Hepatocyte (in vitro differentiated cells): ENCODE data around the gene OCA2. TPM values are rescaled to one million over a fixed set of nuclear protein-coding genes. Genes with fewer than 3 reads are reported as not detected.

Source experiments
- DNase-seq: peaks from one replicate; pipeline ENCODE4 v3.0.0-alpha.2; 2016; ENCODE audit warnings: low spot score
- H2AFZ ChIP-seq: fragments of 200-600 bp; sonication (generic); 2 replicates; pipeline ENCODE4 v1.6.0; 2016; ENCODE audit warnings: antibody characterized with exemption, mild to moderate bottlenecking
- H3K27ac ChIP-seq: fragments of 200-600 bp; sonication (generic); 2 replicates; pipeline ENCODE4 v1.5.1; 2016; ENCODE audit warnings: mild to moderate bottlenecking
- H3K27me3 ChIP-seq: fragments of 200-600 bp; sonication (generic); 2 replicates; pipeline ENCODE4 v1.6.1; 2016
- H3K36me3 ChIP-seq: fragments of 200-600 bp; sonication (generic); replicated peaks from 2 replicates; pipeline ENCODE4 v1.5.1; 2016; ENCODE audit warnings: low read depth; ENCODE audit not compliant: insufficient read depth
- H3K4me1 ChIP-seq: fragments of 200-600 bp; sonication (generic); 2 replicates; pipeline ENCODE4 v1.5.1; 2016; ENCODE audit warnings: mild to moderate bottlenecking, moderate library complexity; ENCODE audit not compliant: insufficient read depth
- H3K4me2 ChIP-seq: fragments of 200-600 bp; sonication (generic); 2 replicates; pipeline ENCODE4 v1.6.0; 2016
- H3K4me3 ChIP-seq: fragments of 200-600 bp; sonication (generic); 2 replicates; pipeline ENCODE4 v1.5.1; 2016; ENCODE audit warnings: mild to moderate bottlenecking
- H3K79me2 ChIP-seq: fragments of 200-600 bp; sonication (generic); 2 replicates; pipeline ENCODE4 v1.6.0; 2017; ENCODE audit warnings: mild to moderate bottlenecking
- H3K9me2 ChIP-seq: fragments of 200-600 bp; sonication (generic); replicated peaks from 2 replicates; pipeline ENCODE4 v1.6.0; 2017; ENCODE audit warnings: mild to moderate bottlenecking; ENCODE audit not compliant: insufficient read depth
- H3K9me3 ChIP-seq: fragments of 200-600 bp; sonication (generic); 2 replicates; pipeline ENCODE4 v1.5.1; 2016; ENCODE audit warnings: low read depth, mild to moderate bottlenecking
- H4K20me1 ChIP-seq: fragments of 200-600 bp; sonication (generic); 2 replicates; pipeline ENCODE4 v1.6.0; 2016; ENCODE audit warnings: mild to moderate bottlenecking; ENCODE audit not compliant: insufficient read depth, poor library complexity, severe bottlenecking
- EZH2 ChIP-seq: fragments of 200-600 bp; sonication (generic); IDR thresholded peaks from 2 replicates; pipeline ENCODE4 v1.6.1; 2016; ENCODE audit warnings: antibody characterized with exemption, mild to moderate bottlenecking, borderline replicate concordance
- EZH2phosphoT487 ChIP-seq: fragments of 200-600 bp; sonication (generic); IDR thresholded peaks from one replicate; pipeline ENCODE4 v1.6.1; 2018; ENCODE audit warnings: antibody characterized with exemption, mild to moderate bottlenecking, low read depth, moderate library complexity; ENCODE audit not compliant: unreplicated experiment, severe bottlenecking
- WGBS: methylation state at CpG from one replicate; pipeline ENCODE4 v1.1.6; 2016; ENCODE audit warnings: low lambda C conversion rate; ENCODE audit errors: missing lambda C conversion rate; 5-methylcytosine and 5-hydroxymethylcytosine counted together
- polyA plus RNA-seq: library from polyadenylated mRNA; unstranded; fragments of >200 nt; fragmentation: Nextera tagmentation; extraction: Ambion mirVana; gene quantifications from 2 replicates; pipeline ENCODE4 v1.2.1, GENCODE V29; 2016
- total RNA-seq: library from RNA; depleted of rRNA; stranded (reverse); fragments of >200 nt; gene quantifications from 2 replicates; pipeline ENCODE4 v1.2.3, GENCODE V29; 2014
- TF ChIP-seq, protein P1 (sequence below): fragments of 200-600 bp; sonication (generic); IDR thresholded peaks from 2 replicates; pipeline ENCODE4 v1.5.1; 2016; ENCODE audit warnings: antibody characterized with exemption, mild to moderate bottlenecking; ENCODE audit not compliant: poor library complexity

The OCA2 gene
- total and polyA plus RNA-seq, 2 experiments from 2014 or later = 25.1 to 27.7 TPM

DNA sequence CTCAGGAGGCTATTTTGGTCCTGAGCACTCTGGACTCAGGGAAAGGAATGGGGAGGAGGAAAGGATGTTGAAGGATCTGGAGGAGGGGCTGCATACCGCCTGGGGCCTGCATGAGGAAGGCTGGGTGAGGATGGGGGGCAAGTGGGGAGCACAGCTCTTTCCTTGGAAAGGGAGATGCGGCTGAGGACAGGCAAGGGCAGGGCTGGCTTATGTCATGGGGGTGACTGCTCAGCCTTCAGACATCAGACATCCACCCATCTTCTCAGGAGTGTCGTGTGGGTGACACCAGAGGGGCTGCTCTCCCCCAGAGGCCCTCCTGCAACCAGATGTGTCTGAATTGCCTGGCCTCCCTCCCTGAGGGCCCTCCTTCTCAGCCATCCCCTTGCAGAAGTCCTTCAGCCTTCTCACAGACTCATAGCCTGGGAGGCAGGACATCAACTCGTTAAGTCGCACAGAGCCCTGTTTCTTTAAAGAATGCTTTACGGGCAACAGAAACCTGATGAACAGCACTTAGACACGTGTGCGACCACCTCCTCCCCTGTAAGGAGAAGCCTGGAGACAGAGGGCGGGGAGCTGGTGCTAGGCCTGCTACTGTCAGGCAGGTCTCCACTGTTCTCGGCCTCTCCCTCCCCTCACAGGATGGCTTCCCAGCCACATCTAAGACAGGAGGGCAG is 252.3 kb downstream of the OCA2 start:
- no peak for TF ChIP-seq EZH2
- TF ChIP-seq EZH2phosphoT487 = no peak
- TF ChIP-seq, protein P1, sequence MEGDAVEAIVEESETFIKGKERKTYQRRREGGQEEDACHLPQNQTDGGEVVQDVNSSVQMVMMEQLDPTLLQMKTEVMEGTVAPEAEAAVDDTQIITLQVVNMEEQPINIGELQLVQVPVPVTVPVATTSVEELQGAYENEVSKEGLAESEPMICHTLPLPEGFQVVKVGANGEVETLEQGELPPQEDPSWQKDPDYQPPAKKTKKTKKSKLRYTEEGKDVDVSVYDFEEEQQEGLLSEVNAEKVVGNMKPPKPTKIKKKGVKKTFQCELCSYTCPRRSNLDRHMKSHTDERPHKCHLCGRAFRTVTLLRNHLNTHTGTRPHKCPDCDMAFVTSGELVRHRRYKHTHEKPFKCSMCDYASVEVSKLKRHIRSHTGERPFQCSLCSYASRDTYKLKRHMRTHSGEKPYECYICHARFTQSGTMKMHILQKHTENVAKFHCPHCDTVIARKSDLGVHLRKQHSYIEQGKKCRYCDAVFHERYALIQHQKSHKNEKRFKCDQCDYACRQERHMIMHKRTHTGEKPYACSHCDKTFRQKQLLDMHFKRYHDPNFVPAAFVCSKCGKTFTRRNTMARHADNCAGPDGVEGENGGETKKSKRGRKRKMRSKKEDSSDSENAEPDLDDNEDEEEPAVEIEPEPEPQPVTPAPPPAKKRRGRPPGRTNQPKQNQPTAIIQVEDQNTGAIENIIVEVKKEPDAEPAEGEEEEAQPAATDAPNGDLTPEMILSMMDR = no peak
- H4K20me1 ChIP-seq = no peaks in the 10 kb centered on the region
- no peak overlapping the region for H3K4me2 ChIP-seq
- no peak overlapping the region for H3K4me3 ChIP-seq
- no peak overlapping the region for H3K27ac ChIP-seq
- 69% methylated on average over 10 of the region's 10 CpGs for WGBS
- no peaks in the 10 kb centered on the region for H3K27me3 ChIP-seq
- H3K36me3 ChIP-seq = no peaks in the 10 kb centered on the region
- H3K9me3 ChIP-seq = no peaks in the 10 kb centered on the region
- no peaks in the 10 kb centered on the region for H3K9me2 ChIP-seq
- no peak overlapping the region for H2AFZ ChIP-seq
- H3K4me1 ChIP-seq = no peaks in the 10 kb centered on the region
- H3K79me2 ChIP-seq = no peaks in the 10 kb centered on the region
- no peak for DNase-seq

- Histone ChIP-seq H3K27me3 (no peaks in the 10 kb centered on the region), H2AFZ (no peak overlapping the region), H3K4me1 (no peaks in the 10 kb centered on the region), H3K79me2 (no peaks in the 10 kb centered on the region), H3K9me3 (no peaks in the 10 kb centered on the region), H4K20me1 (no peaks in the 10 kb centered on the region), H3K4me2 (no peak overlapping the region), H3K36me3 (no peaks in the 10 kb centered on the region), H3K4me3 (no peak overlapping the region), H3K27ac (no peak overlapping the region), H3K9me2 (no peaks in the 10 kb centered on the region)
- TF ChIP-seq, protein P1 = no peak
- TF ChIP-seq EZH2phosphoT487 (no peak), EZH2 (no peak)
- 94% methylated on average over 21 of the region's 21 CpGs for WGBS
- DNase-seq = no peak
Measured at GRCh38 chr15:27845535-27846369, 253.4 kb downstream of the OCA2 start.

DNA sequence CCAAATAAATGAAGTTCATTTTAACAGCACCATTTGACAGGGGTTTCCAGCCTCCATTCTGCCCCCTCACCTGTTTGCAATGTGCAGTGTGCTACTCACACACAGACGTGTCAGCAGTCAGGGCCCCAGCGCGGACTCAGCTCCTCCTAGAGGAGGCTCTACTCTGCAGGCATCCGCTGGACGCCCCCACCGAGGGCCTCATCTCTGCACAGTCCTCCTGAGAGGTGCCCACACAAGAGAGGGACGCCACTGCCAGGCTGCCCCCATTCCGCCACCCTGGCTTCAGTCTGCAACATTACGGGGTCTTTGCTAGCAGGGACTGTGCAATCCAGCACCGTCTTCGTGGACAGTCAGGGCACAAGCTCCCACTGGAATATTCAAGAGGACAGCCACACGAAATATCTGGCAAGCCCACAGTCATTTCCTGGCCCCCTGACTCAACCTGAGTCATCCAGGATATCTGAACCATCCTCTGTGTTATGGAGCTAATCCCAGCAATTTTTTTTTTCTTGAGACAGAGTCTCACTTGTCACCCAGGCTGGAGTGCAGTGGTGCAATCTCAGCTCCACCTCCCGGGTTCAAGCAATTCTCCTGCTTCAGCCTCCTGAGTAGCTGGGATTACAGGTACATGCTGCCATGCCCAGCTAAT is 255.0 kb downstream of the OCA2 start:
- Histone ChIP-seq H3K79me2 (no peaks in the 10 kb centered on the region), H3K4me2 (no peak overlapping the region), H3K4me1 (no peaks in the 10 kb centered on the region), H3K27me3 (no peaks in the 10 kb centered on the region), H2AFZ (no peak overlapping the region), H3K9me2 (no peaks in the 10 kb centered on the region), H3K4me3 (no peak overlapping the region), H3K36me3 (no peaks in the 10 kb centered on the region), H4K20me1 (no peaks in the 10 kb centered on the region), H3K9me3 (no peaks in the 10 kb centered on the region), H3K27ac (no peak overlapping the region)
- WGBS = 89% methylated on average over 13 of the region's 13 CpGs
- TF ChIP-seq, protein P1 = no peak
- no peak for TF ChIP-seq EZH2phosphoT487
- no peak for TF ChIP-seq EZH2
- no peak for DNase-seq
